Measurements from ENCODE around the gene CD163.
"Not testable (repeated sequence)": the region's sequence is repeated elsewhere in the genome, so short reads cannot be mapped to it uniquely, and the experiment has no call there.

CD163 gene

DNA sequence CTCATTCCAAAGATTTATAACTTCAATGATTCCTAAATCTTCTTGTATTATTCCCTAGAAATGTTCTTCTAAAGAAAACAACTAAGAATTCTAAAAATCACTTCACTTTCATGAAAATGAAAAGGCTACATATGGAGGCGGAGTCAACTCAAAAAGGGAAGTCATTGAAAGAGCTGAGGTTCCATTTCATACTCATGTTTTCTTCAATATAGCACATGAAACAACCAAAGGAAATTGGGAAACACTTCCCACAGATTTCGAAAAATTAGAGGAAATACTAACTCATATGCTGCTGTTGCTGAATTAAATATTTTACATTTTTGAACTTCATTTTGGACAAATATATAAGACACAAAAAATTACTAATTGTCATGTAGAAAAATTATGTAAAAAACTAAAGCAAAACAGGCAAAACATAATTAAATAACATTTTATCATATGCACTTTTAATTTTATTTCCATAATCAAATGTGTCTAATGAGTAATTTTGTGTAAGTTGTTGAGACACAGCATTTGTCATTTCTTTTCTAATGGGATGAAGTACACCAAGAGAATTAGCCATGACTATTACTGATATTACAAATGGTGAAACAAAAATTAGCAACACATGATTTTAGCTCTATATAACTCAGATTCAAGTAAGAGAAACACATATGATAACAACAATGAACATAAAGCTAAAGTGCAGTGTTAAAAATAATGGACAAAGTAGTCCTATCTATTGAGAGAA lies at the start of gene CD163:
Gene CD163 (minus strand): TSS at position 92 of the 730 bp plus-strand sequence. CDS start 87 bp downstream, at position 5.
- DNase-seq (ENCODE audit: low read depth), result no peak

DNA sequence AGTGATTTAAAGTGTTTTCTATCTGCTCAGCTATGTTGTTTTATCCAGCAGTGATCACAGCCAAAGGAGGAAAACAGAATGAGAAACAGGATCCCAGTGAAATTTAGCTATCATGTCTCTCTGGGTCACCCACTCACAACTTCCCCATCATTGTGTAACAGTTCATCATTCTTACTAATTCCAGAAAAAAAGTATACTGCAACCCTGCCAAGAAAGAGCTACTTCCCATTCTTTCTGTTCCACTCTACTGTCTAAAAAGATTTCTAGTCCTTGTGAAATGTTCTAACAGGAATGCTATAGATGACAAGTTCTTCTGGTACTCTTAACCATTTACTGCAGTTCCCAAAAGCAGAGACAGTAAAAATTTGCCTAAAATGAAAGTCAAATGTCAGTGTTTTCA lies 39.2 kb upstream of the CD163 start:
- DNase-seq (ENCODE audit: low read depth), result no peak

DNA sequence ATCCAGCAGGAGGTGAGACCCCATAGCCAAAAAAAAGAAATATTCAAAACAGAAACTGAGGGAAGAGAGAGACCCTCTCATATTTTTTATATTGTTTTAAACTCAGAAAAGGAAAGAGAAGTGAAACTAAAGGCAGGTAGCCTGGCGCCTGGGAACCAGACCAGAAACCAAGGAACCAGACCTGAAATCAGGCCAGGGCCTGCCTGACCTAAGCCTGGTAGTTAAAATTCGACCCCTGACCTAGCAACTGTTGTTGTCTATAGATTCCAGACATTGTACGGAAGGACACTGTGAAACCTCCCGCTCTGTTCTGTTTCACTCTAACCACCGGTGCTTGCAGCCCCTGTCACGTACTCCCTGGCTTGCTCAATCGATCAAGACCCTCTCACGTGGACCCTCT lies 38.5 kb upstream of the CD163 start:
- no peak for DNase-seq (ENCODE audit: low read depth)

DNA sequence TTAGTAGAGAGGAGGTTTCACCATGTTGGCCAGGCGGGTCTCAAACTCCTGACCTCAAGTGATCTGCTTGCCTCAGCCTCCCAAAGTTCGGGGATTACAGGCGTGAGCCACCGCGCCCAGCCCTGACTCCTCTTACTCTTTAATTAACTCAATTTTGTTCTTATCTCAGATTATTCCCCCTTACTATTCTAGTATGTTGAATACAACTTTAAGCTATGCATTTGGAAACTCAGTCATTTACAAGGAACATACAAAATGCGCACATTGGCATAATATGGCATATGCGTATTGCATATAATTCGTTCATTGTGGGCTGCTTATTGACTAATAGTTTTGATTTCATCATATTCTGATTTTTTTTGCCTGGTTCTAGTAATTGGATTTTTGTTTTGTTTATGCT lies 10.8 kb upstream of the CD163 start:
- DNase-seq (ENCODE audit: low read depth), result no peak

DNA sequence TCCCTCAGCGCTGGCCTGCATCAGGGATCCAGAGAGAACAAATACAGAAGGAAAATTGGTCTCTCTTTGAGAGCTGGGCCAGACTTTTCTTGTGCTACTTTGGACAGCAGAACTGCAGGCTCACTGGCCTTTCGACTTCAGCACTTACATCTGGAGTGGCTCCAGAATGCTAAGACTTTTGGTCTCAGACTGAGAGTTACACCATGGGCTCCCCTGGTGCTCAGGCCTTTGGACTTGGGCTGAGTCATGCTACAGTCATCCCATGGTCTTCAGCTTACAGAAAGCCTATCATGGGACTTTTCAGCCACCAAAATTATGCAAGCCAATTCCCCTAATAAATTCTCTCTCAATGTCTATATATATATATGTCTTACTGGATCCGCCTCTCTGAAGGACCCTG lies 9.0 kb upstream of the CD163 start:
- no peak for DNase-seq (ENCODE audit: low read depth)

DNA sequence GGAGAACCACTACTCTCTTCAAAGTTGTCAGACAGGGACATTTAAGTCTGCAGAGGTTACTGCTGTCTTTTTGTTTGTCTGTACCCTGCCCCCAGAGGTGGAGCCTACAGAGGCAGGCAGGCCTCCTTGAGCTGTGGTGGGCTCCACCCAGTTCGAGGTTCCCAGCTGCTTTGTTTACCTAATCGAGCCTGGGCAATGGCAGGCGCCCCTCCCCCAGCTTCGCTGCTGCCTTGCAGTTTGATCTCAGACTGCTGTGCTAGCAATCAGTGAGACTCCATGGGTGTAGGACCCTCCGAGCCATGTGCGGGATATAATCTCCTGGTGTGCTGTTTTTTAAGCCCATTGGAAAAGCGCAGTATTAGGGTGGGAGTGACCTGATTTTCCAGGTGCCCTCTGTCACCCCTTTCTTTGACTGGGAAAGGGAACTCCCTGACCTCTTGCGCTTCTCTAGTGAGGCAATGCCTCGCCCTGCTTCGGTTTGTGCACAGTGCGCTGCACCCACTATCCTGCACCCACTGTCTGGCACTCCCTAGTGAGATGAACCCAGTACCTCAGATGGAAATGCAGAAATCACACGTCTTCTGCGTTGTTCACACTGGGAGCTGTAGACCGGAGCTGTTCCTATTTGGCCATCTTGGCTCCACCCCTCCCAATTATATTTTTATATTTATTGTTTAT lies 6.4 kb upstream of the CD163 start:
- DNase-seq (ENCODE audit: low read depth), result not testable (repeated sequence)

DNA sequence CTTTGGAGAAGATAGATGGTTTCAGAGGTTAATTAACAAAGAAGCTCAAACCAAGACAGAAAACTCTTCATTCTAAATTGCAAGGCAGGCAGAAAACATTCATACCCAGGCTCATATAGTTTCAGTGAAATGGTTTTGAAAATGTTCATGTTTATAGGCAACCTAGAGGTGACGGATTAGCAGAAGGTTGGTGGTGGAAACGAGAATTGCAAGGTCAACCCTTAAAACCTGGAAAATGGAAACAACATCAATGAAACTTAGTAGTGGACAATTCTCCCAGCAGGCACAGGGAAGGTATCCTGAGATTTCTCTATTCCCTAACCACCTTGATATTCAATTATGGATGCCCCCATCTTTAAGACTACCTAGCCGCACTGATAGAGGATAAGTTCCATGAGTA lies 965 bp downstream of the CD163 start:
- DNase-seq (ENCODE audit: low read depth), result no peak

DNA sequence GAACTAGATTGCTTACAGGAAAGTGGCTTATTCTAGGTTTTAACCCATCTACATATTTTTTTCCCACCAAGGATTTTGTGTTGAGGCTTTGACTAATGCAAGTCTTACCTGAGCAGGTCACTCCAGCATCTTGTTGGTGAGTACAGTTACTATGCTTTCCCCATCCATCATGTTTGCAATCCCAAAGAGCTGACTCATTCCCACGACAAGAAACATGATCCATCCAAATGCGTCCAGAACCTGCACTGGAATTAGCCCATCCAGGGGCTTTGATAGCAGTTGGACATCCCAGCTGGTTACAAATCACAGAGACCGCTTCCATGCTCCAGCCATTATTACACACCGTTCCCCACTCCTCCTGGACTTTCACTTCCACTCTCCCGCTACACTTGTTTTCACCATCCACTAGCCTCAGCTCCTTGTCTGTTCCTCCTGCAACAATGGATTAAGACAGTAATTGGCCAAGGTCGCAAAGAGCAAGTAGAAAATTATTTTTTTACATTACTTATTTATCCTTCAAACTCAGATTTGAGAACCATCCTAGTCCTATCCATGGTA lies 2.5 kb downstream of the CD163 start:
- no peak for DNase-seq (ENCODE audit: low read depth)

DNA sequence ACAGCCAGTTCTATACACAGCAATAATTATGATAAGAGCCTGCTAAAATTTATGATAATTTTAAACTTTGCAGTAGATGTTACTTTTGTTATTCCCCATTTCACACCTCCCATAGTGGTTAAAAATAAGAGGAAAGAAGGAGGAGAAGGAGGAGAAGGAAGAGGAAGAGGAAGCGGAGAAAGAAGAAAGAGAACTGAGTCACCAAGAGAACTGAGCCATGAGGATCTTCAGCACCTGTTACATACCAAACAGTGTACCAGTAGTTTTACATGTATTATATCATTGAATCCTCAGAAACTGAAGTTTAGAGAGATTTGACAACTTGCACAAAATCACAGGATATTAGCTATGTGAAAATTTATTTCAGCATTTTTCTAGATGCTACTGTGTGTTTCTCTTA lies 3.9 kb downstream of the CD163 start:
- DNase-seq (ENCODE audit: low read depth), result no peak

DNA sequence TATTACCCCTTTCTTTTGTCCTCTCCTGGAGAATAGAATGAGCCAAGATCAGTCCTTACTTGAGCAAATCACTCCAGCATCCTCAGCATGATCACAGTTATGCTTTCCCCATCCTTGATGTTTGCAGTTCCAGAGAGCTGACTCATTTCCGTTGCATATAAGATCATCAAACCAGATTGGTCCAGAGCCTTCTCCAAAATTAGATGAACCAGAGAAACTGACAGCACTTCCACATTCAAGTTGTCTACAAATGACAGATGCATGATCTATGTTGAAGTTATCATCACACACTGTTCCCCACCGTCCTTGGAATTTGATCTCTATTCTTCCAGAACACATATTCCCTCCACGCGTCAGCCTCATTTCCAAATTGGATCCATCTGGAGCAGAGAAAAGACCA lies 4.8 kb downstream of the CD163 start:
- no peak for DNase-seq (ENCODE audit: low read depth)

DNA sequence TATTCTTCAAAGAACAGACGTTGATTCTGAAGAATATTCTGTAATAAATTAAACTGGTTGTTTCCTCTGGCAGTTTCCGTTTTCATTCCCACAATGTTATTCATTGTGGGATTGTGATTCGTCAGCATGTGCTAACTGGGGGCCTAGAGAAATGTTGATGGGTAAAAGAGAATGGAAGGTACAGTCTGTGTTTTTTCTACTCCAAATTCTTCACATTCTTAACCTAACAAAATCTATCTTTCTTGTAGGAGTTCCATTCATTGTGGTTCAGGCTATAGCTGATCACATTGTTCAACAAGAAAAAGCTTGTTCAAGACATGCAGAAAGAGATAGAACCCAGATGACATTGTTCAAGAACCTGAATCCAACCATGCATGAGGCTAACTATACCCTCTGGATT lies 5.9 kb downstream of the CD163 start:
- no peak for DNase-seq (ENCODE audit: low read depth)

DNA sequence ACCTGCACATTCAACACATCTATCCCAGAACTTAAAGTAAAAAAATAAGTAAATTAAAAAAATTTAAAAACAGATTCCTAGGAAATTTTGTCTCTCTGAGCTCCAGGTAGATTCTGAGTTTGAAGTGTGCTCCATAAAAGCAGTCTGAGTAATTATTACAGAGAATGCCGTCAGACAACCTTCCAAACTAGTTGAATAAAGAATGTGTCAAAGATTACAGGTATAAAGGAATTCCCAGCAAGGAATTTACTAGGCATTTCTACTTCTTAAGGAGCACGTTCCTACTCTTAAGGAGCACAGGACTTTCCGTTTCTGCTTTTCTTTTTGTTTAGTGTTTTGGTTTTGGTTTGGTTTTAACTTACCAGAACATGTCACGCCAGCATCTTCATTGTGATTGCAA lies 7.1 kb downstream of the CD163 start:
- no peak for DNase-seq (ENCODE audit: low read depth)

DNA sequence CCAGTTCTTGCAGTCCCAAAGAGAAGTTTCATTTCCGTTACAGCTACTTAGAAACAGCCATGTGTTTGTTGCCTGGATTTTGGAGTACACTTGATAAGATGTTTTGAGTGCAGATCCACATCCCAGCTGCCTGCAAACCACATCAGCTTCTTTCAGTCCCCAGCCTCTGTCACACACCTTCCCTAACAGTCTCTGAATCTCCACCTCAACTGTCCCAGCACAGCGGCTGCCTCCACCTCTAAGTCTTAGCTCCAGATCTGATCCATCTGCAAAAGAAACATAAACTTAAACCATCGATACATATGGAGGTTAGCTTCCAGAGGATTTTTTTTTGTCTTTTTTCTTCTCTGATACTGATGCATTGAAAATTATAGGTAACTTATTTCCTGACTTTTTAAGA lies 8.4 kb downstream of the CD163 start:
- no peak for DNase-seq (ENCODE audit: low read depth)

DNA sequence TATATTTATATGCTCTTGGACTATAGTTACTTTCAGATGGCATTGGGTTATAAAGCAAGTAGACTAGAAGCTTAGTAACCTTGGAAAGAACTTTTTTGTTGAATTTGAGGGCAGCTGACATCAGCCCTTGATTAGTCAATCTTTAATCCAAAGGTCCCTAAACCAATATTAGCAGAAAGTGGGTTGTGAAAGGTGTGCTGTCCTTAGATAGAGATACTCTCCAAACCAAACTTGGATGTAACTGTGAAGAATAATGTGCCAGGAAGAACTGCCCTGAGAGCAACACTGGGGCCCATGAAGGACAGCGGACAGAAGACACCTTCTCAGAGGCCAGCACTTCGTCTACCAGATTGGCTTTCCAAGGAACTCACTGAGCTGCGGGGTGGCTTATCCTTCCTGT lies 10.6 kb downstream of the CD163 start:
- DNase-seq (ENCODE audit: low read depth), result no peak

DNA sequence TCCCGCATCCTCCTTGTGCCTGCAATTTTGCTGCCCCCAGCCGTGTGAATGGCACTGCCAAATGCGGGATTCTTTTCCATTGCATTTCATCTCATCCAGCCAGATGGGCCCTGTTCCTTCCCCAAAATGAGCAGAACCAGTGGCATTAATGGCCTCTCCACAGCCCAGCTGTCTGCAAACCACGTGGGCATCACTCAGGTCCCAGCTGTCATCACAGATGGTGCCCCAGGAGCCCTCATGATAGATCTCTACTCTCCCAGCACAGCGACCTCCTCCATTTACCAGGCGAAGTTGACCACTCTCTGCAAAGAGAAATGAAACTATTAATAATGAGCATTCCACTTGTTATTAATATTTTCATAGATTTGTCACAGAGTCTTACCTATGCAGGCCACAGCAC lies 17.1 kb downstream of the CD163 start:
- no peak for DNase-seq (ENCODE audit: low read depth)

DNA sequence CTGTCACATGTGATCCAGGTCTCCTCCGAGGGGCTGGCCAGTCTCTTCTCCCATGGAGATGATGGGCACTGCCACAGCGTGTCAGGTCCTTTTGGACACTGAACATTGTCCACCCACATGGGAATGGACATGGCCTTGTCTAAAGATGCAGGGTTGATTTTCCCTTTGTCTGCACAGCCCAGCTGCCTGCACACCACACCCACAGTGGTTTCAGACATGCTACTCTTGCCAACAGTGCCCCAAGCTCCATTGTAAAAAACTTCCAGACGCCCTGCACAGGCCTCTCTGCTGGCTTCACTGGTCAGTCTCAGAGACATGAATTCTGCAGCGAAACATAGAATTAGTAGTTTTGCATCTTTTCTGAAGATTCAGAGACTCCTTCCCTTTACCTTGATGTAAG lies 18.5 kb downstream of the CD163 start:
- no peak for DNase-seq (ENCODE audit: low read depth)

DNA sequence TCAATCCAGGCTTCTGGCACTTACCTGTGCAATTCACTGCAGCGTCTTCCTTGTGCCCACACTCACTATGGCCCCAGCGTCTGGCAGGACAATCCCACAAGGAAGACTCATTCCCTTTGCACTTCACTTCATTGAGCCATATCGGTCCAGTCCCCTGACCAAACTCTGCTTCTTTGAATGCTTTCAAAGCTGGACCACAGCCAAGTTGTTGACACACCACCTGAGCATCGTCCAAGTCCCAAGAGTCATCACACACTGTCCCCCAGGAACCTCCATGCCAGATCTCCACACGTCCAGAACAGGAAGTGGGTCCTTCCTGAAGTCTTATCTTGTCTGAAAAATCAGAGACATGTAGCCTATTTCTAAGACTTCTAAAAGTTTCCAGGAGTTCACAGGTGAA lies 20.2 kb downstream of the CD163 start:
- no peak for DNase-seq (ENCODE audit: low read depth)

DNA sequence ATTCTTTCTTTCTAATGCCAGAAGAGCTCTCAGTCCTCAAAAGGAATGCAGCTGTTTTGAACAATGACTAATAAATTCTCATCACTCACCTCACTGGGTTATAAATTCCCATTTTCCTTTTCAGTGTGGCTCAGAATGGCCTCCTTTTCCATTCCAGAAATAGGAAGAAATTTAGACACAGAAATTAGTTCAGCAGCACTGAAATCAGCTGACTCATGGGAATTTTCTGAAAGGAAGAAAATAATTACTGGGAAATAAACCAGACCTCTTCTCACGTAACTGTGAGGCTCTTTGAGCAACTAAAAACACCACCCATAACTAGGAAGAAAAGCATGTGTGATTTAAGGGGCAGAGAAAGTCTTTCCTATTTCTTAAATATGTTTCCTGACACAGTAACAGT lies 23.8 kb downstream of the CD163 start:
- no peak for DNase-seq (ENCODE audit: low read depth)

DNA sequence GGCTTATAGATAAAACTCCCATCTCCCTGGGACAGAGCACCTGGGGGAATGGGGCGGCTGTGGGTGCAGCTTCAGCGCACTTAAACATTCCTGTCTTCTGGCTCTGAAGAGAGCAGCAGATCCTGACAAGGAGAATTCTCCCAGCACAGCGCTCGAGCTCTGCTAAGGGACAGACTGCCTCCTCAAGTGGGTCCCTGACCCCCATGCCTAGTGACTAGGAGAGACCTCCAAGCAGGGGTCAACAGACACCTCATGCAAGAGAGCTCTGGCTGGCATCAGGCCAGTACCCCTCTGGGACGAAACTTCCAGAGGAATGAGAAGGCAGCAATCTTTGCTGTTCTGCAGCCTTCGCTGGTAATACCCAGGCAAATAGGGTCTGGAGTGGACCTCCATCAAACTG lies 31.5 kb downstream of the CD163 start:
- no peak for DNase-seq (ENCODE audit: low read depth)

DNA sequence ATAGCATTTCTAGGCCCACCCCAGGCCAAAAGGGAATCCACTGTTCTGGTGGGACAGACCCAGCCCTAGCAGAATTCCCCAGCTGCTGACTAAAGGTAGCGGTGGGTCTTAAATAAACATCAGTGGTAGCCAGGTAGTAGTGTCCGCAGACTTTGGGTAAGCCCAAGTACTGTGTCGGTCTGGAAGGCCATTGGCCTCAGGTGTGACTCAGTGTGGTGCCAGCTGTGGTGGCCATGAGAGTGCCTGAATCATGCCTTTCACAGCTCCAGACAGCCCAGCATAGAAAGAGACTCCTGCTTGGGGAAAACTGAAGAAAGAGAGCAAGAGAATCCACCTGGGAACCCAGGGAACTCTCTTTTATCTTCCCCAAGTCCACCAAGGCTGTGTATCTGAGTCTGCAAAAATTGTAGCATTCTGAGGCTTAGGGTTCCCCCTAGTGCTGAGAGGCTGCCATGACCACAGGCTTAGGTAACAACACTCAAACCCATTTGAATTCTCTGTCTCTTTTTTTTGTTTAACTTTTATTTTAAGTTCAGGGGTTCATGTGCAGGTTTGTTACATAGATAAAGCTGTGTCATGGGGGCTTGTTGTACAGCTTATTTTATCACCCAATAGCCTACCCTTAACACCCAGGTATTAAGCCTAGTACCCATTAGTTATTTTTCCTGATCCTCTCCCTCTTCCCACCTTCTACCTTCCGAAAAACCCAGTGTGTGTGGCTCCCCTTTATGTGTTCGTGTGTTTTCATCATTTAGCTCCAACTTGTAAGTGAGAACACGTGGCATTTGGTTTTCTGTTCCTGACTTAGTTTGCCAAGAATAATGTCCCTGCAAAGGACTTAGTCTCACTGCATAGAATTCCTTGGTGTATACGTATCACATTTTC lies 43.0 kb downstream of the CD163 start:
- no peak for DNase-seq (ENCODE audit: low read depth)

DNA sequence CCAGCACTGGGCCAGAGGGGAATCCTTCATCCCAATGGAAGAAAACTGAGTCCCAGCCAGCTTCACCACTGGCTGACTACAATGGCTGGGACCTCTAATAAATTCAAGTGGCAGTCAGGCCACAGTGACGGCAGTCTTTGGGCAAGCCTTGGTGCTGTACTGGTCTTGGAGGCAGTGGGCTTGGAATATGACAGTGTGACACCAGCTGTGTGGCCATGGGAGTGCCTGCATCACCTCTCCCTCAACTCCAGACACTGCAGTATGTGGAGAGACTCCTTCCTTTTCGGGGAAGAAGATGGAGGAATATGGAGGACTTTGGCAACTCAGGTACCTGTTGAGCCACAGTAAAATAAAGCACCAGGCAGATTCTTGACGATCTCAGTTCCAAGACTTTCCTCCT lies 43.6 kb downstream of the CD163 start:
- DNase-seq (ENCODE audit: low read depth), result no peak

DNA sequence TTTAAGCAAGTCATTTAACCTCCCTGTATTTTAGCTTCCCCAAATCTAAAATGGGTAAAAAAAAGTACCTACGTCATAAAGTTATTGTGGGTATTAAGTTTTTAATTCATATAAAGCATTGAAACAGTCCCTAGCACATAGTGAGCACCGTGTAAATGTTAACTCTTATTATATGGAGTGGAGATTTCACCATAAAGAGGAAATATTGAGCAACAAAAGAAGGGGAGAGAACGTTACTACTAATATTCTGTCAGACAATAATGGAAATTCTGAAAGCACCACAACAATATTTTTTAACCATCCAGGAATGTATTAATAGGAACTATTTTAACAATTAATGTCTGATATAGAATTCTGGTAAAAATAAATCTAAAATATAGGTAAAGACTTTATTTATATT lies 51.8 kb downstream of the CD163 start:
- no peak for DNase-seq (ENCODE audit: low read depth)

DNA sequence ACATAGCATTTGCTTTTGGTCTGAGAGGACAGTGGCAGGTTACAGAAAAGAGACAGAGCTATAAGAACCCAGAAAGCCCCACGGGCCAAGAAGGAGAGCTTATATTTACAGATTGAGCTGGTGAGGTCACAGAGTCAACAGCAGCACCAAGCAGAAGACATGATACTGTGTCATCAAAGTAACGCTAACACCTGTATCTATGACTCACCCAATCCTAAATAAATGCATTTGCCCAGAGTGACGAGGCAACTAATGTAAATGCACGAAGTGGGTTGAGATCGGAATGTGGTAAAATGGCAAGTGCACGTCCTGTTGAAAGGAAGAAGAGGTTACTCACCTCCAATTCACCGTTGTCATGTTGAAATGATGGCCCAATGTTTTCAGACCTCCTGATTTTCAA lies 52.9 kb downstream of the CD163 start:
- no peak for DNase-seq (ENCODE audit: low read depth)

Data from stimulated activated CD4-positive, alpha-beta T cell treated with anti-CD3 and anti-CD28 coated beads, Interleukin-2, amount 100 ng/mL, for 4 hours (primary cell).